Panc1 (cell line): ENCODE results near the gene SDC4. TPM values are rescaled to one million over a fixed set of nuclear protein-coding genes. Genes with fewer than 3 reads are reported as not detected.
A peak's percentile ranks its signal among the peaks of the same experiment; 100 is the strongest.

Source experiments
- ATAC-seq: fragments of 200-7000 bp; cut with Tn5 transposase; 2 replicates; pipeline ENCODE4 v1.9.1; 2020; ENCODE audit warnings: mild to moderate bottlenecking, moderate library complexity
- BruUV-seq: library from RNA; stranded (reverse); fragments of 400-500 nt; replicated peaks from 2 replicates; lab custom pipeline; 2021; lab: Mats Ljungman, UMichigan
- CTCF ChIA-PET: fragments of 300-600 bp; sonication (Branson Sonifier 250); formaldehyde crosslinking; loops from one replicate; lab custom pipeline; 2022; ENCODE audit warnings: antibody characterized with exemption; lab: Charles Lee
- POLR2A ChIA-PET: fragments of 300-600 bp; sonication (Branson Sonifier 250); formaldehyde crosslinking; loops from one replicate; lab custom pipeline; 2022; ENCODE audit warnings: antibody characterized with exemption; lab: Charles Lee
- DNase-seq: peaks from one replicate; pipeline ENCODE4 v3.0.0-alpha.2; 2010; ENCODE audit warnings: low read depth, low spot score
- H3K27ac ChIP-seq: 2 replicates; pipeline ENCODE4 v1.5.1; 2011; ENCODE audit warnings: mild to moderate bottlenecking, low read length, inconsistent platforms
- H3K27me3 ChIP-seq: fragments of 200-500 bp; sonication (Bioruptor generic); 2 replicates; pipeline ENCODE4 v1.6.0; 2014; ENCODE audit warnings: low read length, inconsistent platforms; ENCODE audit not compliant: control insufficient read depth, insufficient read depth
- H3K36me3 ChIP-seq: fragments of 200-500 bp; sonication (Bioruptor generic); 2 replicates; pipeline ENCODE4 v1.5.1; 2014; ENCODE audit warnings: inconsistent platforms, mild to moderate bottlenecking, low read length, moderate library complexity; ENCODE audit not compliant: control insufficient read depth, insufficient read depth
- H3K4me1 ChIP-seq: 2 replicates; pipeline ENCODE4 v1.5.1; 2011; ENCODE audit warnings: inconsistent platforms, mild to moderate bottlenecking, low read length, moderate library complexity; ENCODE audit not compliant: control insufficient read depth, insufficient read depth
- H3K4me3 ChIP-seq, 2 experiments: 2 replicates each; pipeline ENCODE4 v1.5.1; 2011 to 2012; ENCODE audit warnings: low read depth in 2 of 2, low read length in 2 of 2, mild to moderate bottlenecking in 2 of 2, inconsistent platforms in 1 of 2, moderate library complexity in 1 of 2
- H3K9me3 ChIP-seq: fragments of 200-500 bp; sonication (Bioruptor generic); 2 replicates; pipeline ENCODE4 v1.5.1; 2014; ENCODE audit warnings: low read depth, mild to moderate bottlenecking, inconsistent platforms, low read length, moderate library complexity; ENCODE audit not compliant: control insufficient read depth, insufficient read depth
- CTCF ChIP-seq: fragments of 450-650 bp; IDR thresholded peaks from 2 replicates; pipeline ENCODE4 v1.5.1; 2017; ENCODE audit warnings: mild to moderate bottlenecking
- POLR2AphosphoS5 ChIP-seq: IDR thresholded peaks from 2 replicates; pipeline ENCODE4 v1.6.1; 2012; ENCODE audit warnings: mild to moderate bottlenecking, low read depth, low read length, moderate library complexity
- REST ChIP-seq, 2 experiments: IDR thresholded peaks; 2 replicates each; pipeline ENCODE4 v1.6.1; 2011 to 2012; ENCODE audit warnings: low read depth in 2 of 2, control low read depth in 1 of 2, low read length in 1 of 2, mild to moderate bottlenecking in 1 of 2, moderate library complexity in 1 of 2; ENCODE audit not compliant: insufficient read depth in 1 of 2
- SIN3A ChIP-seq: IDR thresholded peaks from 2 replicates; pipeline ENCODE4 v1.6.1; 2012; ENCODE audit warnings: low read depth, mild to moderate bottlenecking, low read length, moderate library complexity, borderline replicate concordance; ENCODE audit not compliant: insufficient read depth
- TCF7L2 ChIP-seq: IDR thresholded peaks from 2 replicates; pipeline ENCODE4 v1.6.1; 2011; ENCODE audit warnings: mild to moderate bottlenecking, low read depth, low read length, inconsistent platforms
- in situ Hi-C: cut with HindIII; loops from 2 replicates; pipeline ENCODE4 v1.10.0; 2016; ENCODE audit warnings: low sequenced_read_pairs, low pct_unique_long_range_greater_than_20kb
- intact Hi-C: fragments of 100-400 bp; cut with micrococcal nuclease; formaldehyde crosslinking; loops from one replicate; pipeline ENCODE4 v1.10.0; 2022; ENCODE audit not compliant: unreplicated experiment
- total RNA-seq: library from RNA; stranded (reverse); gene quantifications from one replicate; pipeline ENCODE4 v1.2.1, GENCODE V29; 2021; ENCODE audit not compliant: unreplicated experiment

Gene SDC4
- total RNA-seq, 1 experiment from 2014 or later: 93.3 TPM

- no TSS peak for BruUV-seq
- no peaks in the 10 kb centered on the region for H3K9me3 ChIP-seq
- no peaks in the 10 kb centered on the region; the same call in 1 of the 2 replicates for H3K36me3 ChIP-seq
- H3K27ac ChIP-seq: peak overlapping the region; percentile 59; the same call in 1 of the 2 replicates
- in situ Hi-C loops (no loop called here), intact Hi-C loops (loop anchor here (2.0 kb wide), 1 partner anchor 63 kb away; no protein-coding TSS in a partner anchor)
- DNase-seq (peak; percentile 75), ATAC-seq (peak; percentile 94)
- CTCF ChIA-PET: interaction anchor here (0.6 to 3.8 kb wide), 12 partner anchors 11 to 400 kb away, joined by 3 to 47 read pairs (median 4); partner anchors contain the start of genes PIGT and SYS1
- peak; percentile 39; the same call in 1 of the 2 replicates for TF ChIP-seq POLR2AphosphoS5
- TF ChIP-seq TCF7L2: no peak
- peak; percentile 97 for TF ChIP-seq CTCF
- POLR2A ChIA-PET: interaction anchor here (0.5 to 0.9 kb wide), 4 partner anchors 8 to 148 kb away, joined by 3 to 5 read pairs (median 4); partner anchors contain the start of gene SYS1
- peaks cover 6% of the 10 kb centered on the region; the same call in 1 of the 2 replicates for H3K4me1 ChIP-seq
- H3K4me3 ChIP-seq: peak overlapping the region; percentile 46 to 75
- H3K27me3 ChIP-seq: no peaks in the 10 kb centered on the region
Measured at GRCh38 chr20:45373353-45374100, 25.3 kb upstream of the SDC4 start.

GRCh38 chr20:45372646-45373352, 24.6 kb upstream of the SDC4 start:
- intact Hi-C loops: loop anchor here (2.0 kb wide), 1 partner anchor 64 kb away; no protein-coding TSS in a partner anchor
- H3K4me3 ChIP-seq: peak overlapping the region in 1 of 2 experiments; percentile 75; a peak in 1 of 4 replicates
- no peak for DNase-seq
- in situ Hi-C loops: no loop called here
- no TSS peak for BruUV-seq
- peaks cover 6% of the 10 kb centered on the region; the same call in 1 of the 2 replicates for H3K4me1 ChIP-seq
- ChIA-PET POLR2A (interaction anchor here (0.6 kb wide), 1 partner anchor 9 kb away, joined by 3 read pairs; no protein-coding TSS in a partner anchor), CTCF (interaction anchor here (1.1 to 3.8 kb wide), 6 partner anchors 10 to 81 kb away, joined by 3 to 47 read pairs (median 7); partner anchors contain the start of gene SYS1)
- TF ChIP-seq REST (IDR thresholded peaks at IDR 0.05; ENCODE audit: insufficient read depth in 1 of 2, low read depth in 2 of 2, low read length in 1 of 2): no peak
- no peak for TF ChIP-seq TCF7L2
- TF ChIP-seq CTCF: no peak
- TF ChIP-seq POLR2AphosphoS5: no peak
- no peak for TF ChIP-seq SIN3A
- ATAC-seq: no peak
- H3K36me3 ChIP-seq: no peaks in the 10 kb centered on the region; the same call in 1 of the 2 replicates
- H3K27ac ChIP-seq: no peak overlapping the region; the same call in none of the 2 replicates
- no peaks in the 10 kb centered on the region for H3K27me3 ChIP-seq
- H3K9me3 ChIP-seq: no peaks in the 10 kb centered on the region
